HL-60 (cell line): ENCODE data around the gene ARPC5.

Source experiments
- CTCF ChIP-seq: IDR thresholded peaks from one replicate; pipeline ENCODE4 v1.5.1; 2011; ENCODE audit warnings: low read length, control low read depth, inconsistent platforms; ENCODE audit not compliant: insufficient read depth
- GABPA ChIP-seq: IDR thresholded peaks from 2 replicates; pipeline ENCODE4 v1.6.1; 2012; ENCODE audit warnings: low read depth
- POLR2AphosphoS5 ChIP-seq: IDR thresholded peaks from 2 replicates; pipeline ENCODE4 v1.6.1; 2012; ENCODE audit warnings: low read depth
- SPI1 ChIP-seq: IDR thresholded peaks from 2 replicates; pipeline ENCODE4 v1.6.1; 2012; ENCODE audit warnings: low read depth, mild to moderate bottlenecking, borderline replicate concordance
- TF ChIP-seq, protein P1 (sequence below): IDR thresholded peaks from 2 replicates; pipeline ENCODE4 v1.6.1; 2012; ENCODE audit warnings: low read depth; ENCODE audit not compliant: insufficient replicate concordance

- no peak for TF ChIP-seq CTCF
- no peak for TF ChIP-seq POLR2AphosphoS5
- TF ChIP-seq, protein P1, sequence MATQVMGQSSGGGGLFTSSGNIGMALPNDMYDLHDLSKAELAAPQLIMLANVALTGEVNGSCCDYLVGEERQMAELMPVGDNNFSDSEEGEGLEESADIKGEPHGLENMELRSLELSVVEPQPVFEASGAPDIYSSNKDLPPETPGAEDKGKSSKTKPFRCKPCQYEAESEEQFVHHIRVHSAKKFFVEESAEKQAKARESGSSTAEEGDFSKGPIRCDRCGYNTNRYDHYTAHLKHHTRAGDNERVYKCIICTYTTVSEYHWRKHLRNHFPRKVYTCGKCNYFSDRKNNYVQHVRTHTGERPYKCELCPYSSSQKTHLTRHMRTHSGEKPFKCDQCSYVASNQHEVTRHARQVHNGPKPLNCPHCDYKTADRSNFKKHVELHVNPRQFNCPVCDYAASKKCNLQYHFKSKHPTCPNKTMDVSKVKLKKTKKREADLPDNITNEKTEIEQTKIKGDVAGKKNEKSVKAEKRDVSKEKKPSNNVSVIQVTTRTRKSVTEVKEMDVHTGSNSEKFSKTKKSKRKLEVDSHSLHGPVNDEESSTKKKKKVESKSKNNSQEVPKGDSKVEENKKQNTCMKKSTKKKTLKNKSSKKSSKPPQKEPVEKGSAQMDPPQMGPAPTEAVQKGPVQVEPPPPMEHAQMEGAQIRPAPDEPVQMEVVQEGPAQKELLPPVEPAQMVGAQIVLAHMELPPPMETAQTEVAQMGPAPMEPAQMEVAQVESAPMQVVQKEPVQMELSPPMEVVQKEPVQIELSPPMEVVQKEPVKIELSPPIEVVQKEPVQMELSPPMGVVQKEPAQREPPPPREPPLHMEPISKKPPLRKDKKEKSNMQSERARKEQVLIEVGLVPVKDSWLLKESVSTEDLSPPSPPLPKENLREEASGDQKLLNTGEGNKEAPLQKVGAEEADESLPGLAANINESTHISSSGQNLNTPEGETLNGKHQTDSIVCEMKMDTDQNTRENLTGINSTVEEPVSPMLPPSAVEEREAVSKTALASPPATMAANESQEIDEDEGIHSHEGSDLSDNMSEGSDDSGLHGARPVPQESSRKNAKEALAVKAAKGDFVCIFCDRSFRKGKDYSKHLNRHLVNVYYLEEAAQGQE: no peak
- no peak for TF ChIP-seq GABPA
- TF ChIP-seq SPI1: no peak
These were observed 28.1 kb downstream of the ARPC5 start for GRCh38 chr1:183607322-183607980.
